Activated CD4-positive, alpha-beta T cell treated with anti-CD3 and anti-CD28 coated beads, Interleukin-2, amount 50 U/mL, for 16 hours (primary cell): Measurements from ENCODE around the gene LRRC8D.

ENCODE experiments used
- DNase-seq: peaks from one replicate; pipeline ENCODE4 v3.0.0-alpha.2; 2020

The LRRC8D gene

DNA sequence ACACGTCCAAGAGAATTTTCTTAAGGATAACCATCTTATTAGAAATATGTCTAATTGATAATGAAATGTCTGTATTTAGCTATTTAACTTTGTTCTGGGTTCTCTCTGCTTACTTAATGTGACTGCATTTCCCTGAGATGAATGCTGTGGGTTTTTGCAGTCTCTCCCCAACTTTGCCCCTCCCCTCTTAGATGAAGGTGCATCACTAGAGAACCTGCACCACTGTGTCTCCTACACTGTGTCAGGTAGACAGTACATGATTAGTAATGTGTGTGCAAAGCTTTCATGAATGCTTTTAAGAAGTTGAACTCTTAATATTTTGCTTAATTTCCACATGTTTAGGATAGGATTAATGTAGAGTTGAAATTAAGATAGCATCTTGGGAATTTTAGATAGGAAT lies 51.7 kb downstream of the LRRC8D start:
- no peak for DNase-seq

DNA sequence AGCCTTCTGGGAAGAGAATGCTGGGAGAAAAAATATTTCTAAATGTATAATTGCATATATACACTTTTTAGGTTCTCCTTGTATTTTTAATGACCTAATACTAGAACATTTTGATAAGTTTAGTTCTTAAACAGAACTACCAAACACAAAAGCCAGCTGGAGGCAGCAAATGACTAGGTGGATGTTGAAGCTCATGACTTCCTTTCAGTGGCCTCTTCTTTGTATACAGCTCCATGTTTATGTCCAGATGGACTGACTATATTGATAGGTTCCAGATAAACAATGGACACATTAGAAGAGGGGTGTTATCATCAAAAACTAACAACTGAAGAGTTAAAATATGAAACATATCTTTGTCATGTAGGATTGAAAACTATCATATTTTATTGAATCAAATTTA lies 52.5 kb downstream of the LRRC8D start:
- DNase-seq, result no peak

DNA sequence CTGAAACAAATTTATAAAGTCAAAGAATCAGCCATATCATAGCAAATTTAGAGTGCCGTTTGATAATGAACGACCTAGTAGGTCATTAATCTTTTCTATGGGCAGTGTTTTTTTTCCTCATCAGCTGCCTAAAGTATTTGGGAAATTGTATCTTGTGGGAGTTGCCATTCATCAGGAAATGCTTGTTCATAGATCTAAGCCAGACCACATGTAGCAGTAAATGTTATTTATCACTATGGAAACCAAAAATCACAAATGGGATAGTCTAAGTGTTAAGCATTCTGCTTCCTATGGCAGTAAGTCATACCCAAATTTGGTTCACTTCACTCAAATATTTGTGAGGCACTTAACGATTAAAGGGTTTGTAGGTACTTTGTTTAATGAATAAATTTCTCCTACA lies 52.9 kb downstream of the LRRC8D start:
- no peak for DNase-seq

DNA sequence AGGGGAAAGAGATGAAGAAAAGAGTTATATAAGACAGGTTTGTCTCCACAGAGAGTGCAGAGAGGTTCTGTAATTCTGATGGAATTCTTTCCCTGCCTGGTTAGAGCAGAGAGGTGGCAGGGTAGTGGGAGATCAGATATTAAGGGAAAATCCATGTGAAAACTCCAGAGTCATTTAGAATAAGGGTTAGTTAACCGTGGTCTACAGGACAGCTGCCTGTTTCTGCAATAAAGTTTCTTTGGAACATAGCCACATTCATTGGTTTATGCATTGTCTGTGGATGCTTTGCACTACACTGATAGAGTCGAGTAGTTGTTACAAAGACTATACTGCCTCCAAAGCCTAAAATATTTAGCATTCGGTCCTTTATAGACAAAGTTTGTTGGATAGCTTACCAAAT lies 55.6 kb downstream of the LRRC8D start:
- no peak for DNase-seq

DNA sequence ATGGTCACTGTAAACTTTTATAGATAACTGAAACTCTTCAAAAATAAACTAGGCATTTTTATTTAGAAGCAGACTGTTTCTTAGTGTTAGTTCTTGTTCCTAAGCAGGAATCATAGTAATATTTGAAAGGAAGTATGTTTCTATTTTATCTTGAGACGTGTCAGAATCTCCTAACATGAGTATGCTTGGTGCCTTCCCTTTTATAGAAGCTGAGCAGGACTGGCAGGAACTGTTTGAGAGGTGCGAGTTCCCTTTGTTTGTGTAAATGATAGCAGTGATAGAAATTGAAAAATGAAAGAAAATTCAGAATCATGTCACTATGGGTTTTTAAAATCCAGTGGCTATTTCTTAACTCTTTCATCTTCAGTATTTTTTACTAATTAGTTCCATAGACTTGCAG lies 56.9 kb downstream of the LRRC8D start:
- DNase-seq, result peak; percentile 12

DNA sequence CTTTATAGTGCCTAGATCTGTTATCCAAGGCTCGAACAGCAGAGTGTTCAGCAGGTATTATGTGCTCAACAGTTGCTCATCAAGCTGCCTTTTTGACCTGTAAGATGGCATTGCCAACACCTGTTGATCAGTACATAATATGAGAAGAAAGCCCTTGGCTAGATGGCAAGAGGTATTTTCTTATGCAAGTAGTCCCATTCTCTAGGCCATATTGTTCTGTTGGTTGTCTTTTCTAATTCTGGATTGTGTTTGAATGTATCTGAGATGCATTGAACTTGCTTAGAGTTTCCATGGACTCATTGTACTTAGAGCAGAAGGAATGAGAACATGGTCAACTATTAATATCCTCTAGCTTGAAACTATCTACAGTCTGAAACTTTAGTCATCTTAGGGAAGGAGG lies 57.4 kb downstream of the LRRC8D start:
- DNase-seq, result no peak

DNA sequence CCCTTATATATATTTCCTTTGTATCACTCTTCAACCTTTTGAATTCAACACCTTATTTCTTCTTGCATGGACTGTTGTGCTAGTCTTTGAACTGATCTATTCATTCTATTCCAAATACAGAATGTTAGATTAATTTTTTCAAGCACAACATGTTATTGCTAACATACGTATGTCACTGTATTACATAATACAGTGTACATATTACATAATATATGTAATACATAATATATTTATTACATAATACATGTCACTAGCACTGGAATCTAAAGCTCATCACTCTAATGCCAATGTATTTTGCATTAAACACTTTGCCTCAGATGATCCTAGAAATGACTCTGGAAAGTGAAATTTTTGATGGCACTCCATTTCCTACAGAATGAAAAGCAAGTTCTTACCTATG lies 59.8 kb downstream of the LRRC8D start:
- no peak for DNase-seq

DNA sequence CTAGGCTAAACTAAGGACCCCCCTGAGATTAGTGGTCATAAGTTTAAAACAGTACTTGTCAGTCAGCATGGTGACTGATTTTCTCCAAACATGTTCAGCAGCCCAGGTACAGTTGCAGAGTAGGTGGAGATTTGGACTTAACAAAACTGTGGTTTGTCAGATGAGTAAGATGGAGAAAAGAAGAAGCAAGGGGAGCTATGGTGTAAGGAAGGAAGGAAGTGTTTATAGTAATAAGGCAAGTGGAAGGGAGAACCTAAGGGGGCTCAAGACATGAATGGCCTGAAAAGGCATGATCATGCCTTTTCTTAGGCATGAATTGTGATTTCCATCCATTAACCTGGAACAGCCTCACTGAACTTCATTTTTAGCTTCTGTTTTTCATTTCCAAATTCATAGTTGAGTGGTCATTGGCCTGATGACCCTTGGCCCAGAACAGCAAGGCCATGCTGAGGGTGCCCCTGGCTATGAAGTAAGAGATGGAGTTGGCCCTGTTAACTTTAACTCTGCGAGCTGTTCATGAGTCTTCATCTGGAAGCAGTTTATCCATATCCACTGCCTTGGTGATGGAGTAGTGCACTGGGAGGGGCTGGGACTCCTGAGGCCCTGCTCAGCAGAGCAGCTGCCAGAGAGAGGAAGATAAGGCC lies 60.7 kb downstream of the LRRC8D start:
- peak; percentile 64 for DNase-seq

DNA sequence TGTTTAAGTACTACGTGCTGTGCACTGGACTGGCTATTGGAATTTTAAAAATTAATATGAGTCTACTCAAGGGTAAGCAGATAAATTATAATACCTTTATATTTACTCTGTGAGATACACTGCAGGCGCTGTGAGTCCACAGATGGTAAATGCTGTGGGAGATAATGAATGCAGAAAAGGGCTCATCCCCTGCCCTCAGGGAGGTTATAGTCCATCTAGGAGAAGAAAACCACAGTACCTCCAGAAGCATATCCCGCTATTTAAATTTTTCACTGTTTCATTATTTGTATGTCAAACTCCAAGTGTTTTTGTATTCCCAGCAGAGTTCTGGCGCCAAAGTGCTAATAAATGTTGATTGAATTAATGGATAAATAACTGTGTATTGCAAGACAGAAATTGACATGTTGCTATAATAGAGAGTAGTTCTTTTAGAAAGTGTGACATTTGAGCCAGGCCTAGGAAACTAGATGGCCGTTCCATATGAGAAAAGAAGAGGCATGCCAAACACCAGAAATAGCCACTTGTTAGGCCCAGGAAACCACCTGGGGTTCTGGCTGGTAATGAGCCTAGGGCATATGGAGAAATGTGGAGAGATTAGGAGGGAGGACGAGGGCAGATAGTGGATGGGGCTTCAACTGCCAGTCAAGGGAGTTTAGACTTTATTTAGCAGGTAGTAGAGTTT lies 61.7 kb downstream of the LRRC8D start:
- no peak for DNase-seq

DNA sequence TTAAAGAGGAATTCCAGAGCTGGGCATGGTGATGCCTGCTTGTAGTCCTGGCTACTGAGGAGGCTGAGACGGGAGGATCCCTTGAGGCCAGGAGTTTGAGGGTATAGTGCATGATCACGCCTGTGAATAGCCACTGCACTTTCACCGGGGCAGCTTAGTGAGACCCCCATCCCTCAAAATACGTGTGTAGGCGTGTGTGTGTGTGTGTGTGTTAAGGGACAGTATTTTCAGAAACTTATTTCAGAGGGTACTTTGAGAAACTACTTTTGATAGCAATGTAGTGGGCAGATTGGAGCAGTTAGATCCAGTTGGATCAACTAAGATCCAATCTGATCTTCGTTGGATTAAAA lies 62.2 kb downstream of the LRRC8D start:
- DNase-seq, result no peak

DNA sequence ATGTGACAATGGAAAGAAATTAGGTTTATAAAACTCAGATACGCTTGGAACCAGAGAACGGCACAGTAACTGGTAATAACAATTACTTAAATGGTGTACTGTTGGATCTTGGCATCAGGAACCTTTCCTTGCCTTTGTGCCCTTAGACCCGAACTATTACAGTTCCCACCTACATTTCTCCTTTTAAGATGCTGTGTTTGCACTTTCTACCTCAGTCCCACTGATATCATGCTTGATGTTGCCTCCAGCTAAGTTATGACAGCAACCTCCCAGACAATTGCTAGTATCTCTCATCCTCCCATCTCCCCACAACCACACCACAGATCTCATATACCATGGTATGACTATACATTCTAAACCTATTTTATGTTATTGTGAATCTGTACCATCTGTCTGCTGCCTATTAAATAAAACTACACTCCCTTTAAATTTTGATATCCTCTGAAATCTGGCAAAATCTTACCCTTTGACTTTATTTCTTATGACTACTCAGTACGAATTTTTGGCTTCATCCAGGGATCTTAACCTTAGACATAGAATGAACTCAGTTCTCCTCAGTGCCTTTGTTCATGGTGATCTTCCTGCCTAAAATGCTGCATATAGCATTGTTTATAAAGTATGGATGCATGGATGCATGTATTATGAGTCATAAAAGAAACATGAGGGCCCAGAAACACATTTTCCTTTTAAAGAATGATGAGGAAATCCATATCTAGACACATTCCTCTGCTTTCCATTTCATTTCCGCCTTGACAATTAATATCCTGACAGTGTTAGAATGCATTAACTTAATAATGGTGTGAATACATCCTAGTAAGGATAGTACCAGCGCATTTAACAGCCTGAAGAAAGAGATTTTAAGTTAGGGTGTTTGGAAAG lies 64.1 kb downstream of the LRRC8D start:
- DNase-seq, result no peak

DNA sequence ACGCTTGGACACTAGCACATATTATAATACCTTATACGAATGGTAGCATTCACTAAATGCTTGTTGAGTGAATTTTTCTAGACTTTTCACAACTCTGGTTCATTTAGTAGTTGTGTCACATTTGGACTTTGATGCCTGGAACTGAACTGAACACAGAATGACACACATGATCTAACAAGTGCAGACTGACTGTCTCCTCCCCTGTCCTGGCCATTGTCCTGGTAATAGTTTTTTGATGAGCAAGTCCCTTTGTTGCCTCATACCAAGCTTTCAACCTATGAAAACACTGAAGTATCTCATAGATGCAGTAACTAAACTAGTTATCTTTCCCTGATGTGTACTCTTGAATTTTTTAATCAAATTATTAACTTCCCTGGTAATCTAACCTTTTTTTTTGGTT lies 66.4 kb downstream of the LRRC8D start:
- no peak for DNase-seq

DNA sequence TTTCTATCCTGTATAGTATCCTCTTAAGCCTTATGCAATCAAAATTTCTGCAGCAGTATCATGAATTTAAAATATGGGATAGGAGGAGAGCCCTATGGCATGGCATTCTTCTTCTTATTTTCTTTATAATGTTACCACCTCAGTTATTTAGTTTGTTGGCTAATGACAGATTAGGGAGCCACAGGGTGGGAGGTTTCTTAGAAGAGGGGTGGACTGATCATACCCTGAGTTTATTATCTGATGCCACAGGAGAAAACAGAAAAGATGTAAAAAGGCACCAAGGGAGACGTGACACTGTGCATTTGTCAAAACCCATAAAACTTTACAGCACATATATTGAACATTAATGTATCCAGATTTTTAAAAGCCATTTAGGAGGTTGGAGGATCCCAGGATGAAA lies 66.9 kb downstream of the LRRC8D start:
- no peak for DNase-seq

DNA sequence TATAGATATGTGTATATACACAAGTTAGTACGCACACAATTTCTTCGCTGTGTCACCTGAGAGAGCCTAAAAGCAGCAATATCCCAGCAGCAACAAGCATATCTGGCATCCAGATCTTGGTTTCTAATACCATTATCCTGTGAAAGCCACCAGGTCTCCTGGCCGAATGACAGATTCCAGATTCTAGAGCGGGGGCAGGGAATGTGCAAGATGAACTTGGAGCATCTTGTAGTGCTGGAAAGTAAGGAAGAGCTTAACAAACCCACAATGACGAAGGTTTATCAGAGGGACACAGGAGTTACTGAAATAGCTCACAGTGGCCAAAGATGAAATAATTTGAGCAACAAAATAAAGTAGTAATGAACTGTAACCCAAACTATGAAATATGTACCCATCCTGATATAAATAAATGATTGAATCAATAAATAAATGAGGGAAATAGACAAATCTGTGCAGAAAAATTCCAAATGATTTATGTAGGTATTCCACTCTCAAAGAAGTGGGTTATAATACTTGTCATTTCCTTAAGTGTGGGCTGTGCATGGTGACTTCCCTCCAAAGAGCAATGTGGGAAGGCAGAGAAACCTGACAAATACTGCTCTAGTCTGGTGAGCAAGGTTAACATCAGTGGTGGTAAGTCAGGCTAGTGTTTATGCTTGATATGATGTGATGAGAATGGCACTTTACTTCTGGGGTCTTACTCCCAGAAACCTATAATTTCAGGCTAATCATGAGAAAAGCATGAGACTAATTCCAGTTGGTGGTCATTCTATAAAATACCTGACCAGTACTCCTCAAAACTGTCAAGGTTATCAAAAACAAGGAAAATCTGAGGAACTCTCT lies 67.9 kb downstream of the LRRC8D start:
- DNase-seq, result no peak

DNA sequence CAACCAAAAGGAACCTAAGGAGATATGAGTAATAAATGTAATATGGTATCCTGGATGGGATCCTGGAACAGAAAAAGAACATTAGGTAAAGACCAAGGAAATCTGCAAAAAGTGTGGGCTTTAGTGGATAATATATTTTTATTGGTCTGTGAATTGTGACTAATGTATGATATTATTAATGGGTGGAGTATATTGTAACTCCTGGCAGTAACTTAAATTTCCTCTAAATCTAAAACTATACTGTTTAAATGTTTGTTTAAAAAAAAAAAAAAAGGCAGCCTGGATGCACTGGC lies 68.4 kb downstream of the LRRC8D start:
- no peak for DNase-seq

DNA sequence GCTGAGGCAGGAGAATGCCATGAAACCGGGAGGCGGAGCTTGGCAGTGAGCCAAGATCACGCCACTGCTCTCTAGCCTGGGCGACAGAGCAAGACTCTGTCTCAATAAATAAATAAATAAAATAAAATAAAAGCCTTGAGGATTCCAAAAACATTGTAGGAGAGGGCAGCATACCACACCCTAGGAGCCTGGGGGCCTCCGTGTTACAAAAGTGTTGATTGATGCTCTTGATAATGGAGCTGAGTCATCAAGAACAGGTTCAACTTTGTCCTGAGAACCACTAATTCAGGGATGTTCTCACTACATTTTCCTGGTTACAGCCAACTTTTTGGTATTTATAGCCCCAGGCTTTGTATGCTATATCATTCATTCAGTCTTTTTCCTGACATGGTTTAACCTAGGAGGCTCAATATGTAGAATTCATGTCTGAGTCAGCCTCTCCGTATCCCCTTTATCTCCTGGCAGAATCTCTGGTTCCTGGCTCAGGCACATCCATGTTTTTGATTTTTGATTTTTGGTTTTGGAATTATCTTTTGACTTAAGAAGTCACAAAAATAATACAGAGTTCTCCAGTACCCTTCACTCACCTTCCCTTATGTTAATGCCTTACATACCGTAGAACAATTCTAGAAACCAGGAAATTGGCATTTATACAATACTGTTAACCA lies 69.4 kb downstream of the LRRC8D start:
- no peak for DNase-seq

DNA sequence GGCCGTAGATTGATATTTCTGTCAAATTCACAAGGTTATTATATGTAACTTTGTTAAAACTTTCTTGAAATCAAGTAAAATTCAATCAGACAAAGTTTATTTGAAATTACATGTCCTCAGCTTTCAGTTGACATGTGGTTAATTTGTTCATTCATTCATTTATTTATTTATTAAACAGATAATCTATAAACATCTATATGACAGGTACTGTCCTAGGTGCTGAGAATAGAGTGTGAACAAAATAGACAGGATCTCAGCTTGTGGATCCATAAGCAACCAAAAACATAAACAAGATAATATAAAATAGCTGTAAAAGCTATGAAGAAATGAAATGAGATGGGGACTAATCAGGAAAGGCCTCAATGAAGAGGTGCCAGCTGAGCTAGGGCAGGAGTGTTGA lies 72.0 kb downstream of the LRRC8D start:
- no peak for DNase-seq

DNA sequence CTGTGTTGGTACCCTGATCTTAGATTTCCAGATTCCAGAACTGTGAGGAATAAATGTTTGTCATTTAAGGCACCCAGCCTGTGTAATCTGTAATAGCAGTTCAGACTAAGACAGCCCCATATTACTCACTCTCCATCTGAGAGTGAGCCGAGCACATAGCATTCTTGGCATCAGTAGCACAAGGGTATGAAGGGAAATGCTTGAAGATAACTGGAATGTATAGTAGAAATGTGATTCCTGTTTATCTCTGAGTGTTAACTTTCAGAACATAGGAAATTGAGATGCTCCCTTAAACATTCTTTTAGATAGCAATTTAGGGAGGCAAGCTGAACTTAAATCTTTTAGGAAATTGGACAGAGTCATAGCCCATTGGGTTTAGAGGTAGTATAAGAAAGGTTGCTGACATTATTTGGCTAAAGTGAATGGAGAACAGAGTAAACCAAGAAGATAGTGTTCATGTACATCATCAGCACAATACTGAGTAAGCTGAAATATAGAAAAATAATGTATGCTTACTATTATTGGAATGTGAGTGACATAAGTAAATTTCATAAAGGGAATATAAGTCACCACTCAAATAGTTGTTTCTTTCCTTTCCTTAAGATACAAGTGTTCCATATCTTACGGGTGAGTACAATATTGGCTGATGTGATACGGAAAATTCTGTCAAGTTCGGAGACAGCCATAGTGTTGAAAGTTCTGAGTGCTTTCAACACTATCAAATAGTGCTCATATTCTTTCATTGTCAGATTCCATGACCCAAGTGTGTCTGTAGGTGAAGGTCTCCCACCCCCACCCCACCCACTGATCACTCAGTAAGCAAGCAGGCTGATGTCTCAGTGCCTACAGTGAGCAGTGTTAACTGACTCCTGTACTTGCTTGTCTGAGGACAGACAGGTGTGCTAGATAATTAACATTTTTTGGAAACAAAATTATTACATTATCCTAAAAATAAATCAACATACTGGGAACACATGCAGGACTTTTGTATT lies 73.7 kb downstream of the LRRC8D start:
- DNase-seq, result no peak

DNA sequence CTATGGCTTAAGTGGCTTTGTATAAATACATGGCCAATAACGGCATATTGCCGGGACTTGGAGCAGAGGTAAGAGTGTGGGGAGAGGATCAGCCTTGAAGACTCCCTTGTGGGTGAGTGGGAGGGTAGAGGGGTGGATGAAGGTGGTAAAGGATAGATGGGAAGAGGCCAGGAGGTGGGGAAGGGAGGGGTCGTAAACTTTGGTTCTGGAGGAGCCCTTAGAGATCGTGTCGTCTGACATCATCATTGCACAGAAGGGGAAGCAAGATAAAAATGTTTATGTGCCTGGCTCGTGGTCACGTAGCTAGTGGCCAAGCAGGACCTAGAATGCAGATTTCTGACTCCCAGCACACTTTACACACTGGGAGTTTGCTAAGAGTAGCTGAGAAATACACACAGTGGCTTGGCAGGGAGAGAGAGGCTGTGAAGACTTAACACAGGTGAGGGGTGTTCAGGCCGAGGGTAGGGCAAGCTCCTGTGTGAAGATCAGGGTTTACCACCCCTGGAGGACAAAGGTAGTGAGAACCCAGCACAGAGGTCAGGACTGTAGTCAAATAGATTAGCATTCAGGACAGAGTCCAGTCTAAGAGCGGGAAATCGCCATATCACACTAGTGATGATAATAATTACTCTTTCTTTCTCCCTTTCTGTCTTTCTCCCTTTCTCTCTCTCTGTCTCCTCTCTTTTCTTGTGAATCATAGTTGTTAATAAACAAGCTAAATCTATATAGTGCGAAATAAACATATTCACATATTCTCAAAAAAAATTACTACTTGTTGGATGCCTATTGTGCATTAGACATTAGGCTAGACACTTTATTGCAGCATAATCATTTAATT lies 75.5 kb downstream of the LRRC8D start:
- no peak for DNase-seq

DNA sequence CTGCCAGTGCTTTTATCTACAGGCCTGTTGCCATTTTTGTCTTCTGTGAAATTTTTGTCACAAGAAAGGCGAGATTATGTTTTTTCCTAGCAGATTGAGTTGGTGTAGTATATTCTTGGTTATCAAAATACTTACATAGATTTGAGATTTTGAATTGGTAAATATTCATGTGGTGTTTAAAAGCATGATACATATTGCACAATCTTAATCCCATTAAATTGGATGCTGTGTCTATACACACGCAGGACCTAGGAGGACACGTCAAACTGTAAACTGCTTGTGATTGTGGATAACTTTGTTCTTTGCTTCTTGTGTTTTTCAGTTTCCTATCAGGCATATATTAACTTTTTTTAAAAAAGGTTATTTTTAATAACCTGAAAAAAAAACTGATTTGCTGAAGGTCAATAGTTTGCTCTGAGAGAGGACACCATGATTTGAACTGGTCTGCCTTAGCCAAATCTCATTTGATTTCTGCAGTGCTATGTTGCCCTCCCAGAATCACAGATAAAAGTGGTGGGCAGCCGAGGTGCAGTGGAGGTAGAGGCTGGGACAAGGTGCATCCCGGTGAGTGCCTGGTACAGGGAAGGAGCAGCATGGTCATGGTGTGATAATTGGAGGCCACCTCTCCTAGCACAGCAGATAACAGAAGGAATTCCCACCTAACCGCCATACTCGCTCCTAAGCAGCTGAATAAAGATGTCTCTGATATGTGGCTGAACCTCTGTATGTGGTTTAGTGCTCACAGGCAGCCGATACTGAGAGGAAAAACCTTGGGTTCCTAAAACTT lies 76.7 kb downstream of the LRRC8D start:
- no peak for DNase-seq
